GM18519 (cell line): ENCODE results near the gene MYOG.

Source experiments
- ATAC-seq: cut with Tn5 transposase; IDR thresholded peaks from one replicate; pipeline ENCODE4 v1.9.1; 2021; ENCODE audit warnings: mild to moderate bottlenecking, moderate library complexity; ENCODE audit not compliant: unreplicated experiment, low FRiP score

The MYOG gene

GRCh38 chr1:203085528-203086406 is at the start of gene MYOG:
MYOG (minus strand) TSS chr1:203086012; CDS start chr1:203085961, 51 bp downstream.
- ATAC-seq = no peak

GRCh38 chr1:203133970-203134725 is 48.3 kb upstream of the MYOG start:
- ATAC-seq = no peak

- no peak for ATAC-seq
Measured at GRCh38 chr1:203131548-203132200, 45.9 kb upstream of the MYOG start.

GRCh38 chr1:203130358-203130985 is 44.7 kb upstream of the MYOG start:
- ATAC-seq = no peak

GRCh38 chr1:203129501-203130231 is 43.9 kb upstream of the MYOG start:
- ATAC-seq = no peak

GRCh38 chr1:203128716-203129500 is 43.1 kb upstream of the MYOG start:
- no peak for ATAC-seq

- ATAC-seq = no peak
Measured at GRCh38 chr1:203128431-203128715, 42.6 kb upstream of the MYOG start.

GRCh38 chr1:203127666-203128430 is 42.0 kb upstream of the MYOG start, which contains the start of gene ADORA1:
ADORA1 (plus strand) TSS chr1:203127726; CDS start chr1:203128842, 1,116 bp downstream.
- ATAC-seq = no peak

- no peak for ATAC-seq
Measured at GRCh38 chr1:203126866-203127665, 41.3 kb upstream of the MYOG start.

- no peak for ATAC-seq
Measured at GRCh38 chr1:203126151-203126865, 40.5 kb upstream of the MYOG start.

- ATAC-seq = no peak
Measured at GRCh38 chr1:203124546-203125317, 38.9 kb upstream of the MYOG start.

GRCh38 chr1:203124011-203124410 is 38.2 kb upstream of the MYOG start:
- no peak for ATAC-seq

GRCh38 chr1:203122159-203122558 is 36.3 kb upstream of the MYOG start:
- no peak for ATAC-seq

GRCh38 chr1:203121186-203122015 is 35.6 kb upstream of the MYOG start:
- no peak for ATAC-seq

GRCh38 chr1:203120325-203121153 is 34.7 kb upstream of the MYOG start:
- no peak for ATAC-seq
